Hepatocyte (in vitro differentiated cells): ENCODE results near the gene MAGEB17. TPM values are rescaled to one million over a fixed set of nuclear protein-coding genes. Genes with fewer than 3 reads are reported as not detected.

Experiments
- DNase-seq: peaks from one replicate; pipeline ENCODE4 v3.0.0-alpha.2; 2016; ENCODE audit warnings: low spot score
- H2AFZ ChIP-seq: fragments of 200-600 bp; sonication (generic); 2 replicates; pipeline ENCODE4 v1.6.0; 2016; ENCODE audit warnings: antibody characterized with exemption, mild to moderate bottlenecking
- H3K27ac ChIP-seq: fragments of 200-600 bp; sonication (generic); 2 replicates; pipeline ENCODE4 v1.5.1; 2016; ENCODE audit warnings: mild to moderate bottlenecking
- H3K27me3 ChIP-seq: fragments of 200-600 bp; sonication (generic); 2 replicates; pipeline ENCODE4 v1.6.1; 2016
- H3K36me3 ChIP-seq: fragments of 200-600 bp; sonication (generic); replicated peaks from 2 replicates; pipeline ENCODE4 v1.5.1; 2016; ENCODE audit warnings: low read depth; ENCODE audit not compliant: insufficient read depth
- H3K4me1 ChIP-seq: fragments of 200-600 bp; sonication (generic); 2 replicates; pipeline ENCODE4 v1.5.1; 2016; ENCODE audit warnings: mild to moderate bottlenecking, moderate library complexity; ENCODE audit not compliant: insufficient read depth
- H3K4me2 ChIP-seq: fragments of 200-600 bp; sonication (generic); 2 replicates; pipeline ENCODE4 v1.6.0; 2016
- H3K4me3 ChIP-seq: fragments of 200-600 bp; sonication (generic); 2 replicates; pipeline ENCODE4 v1.5.1; 2016; ENCODE audit warnings: mild to moderate bottlenecking
- H3K79me2 ChIP-seq: fragments of 200-600 bp; sonication (generic); 2 replicates; pipeline ENCODE4 v1.6.0; 2017; ENCODE audit warnings: mild to moderate bottlenecking
- H3K9me2 ChIP-seq: fragments of 200-600 bp; sonication (generic); replicated peaks from 2 replicates; pipeline ENCODE4 v1.6.0; 2017; ENCODE audit warnings: mild to moderate bottlenecking; ENCODE audit not compliant: insufficient read depth
- H3K9me3 ChIP-seq: fragments of 200-600 bp; sonication (generic); 2 replicates; pipeline ENCODE4 v1.5.1; 2016; ENCODE audit warnings: low read depth, mild to moderate bottlenecking
- H4K20me1 ChIP-seq: fragments of 200-600 bp; sonication (generic); 2 replicates; pipeline ENCODE4 v1.6.0; 2016; ENCODE audit warnings: mild to moderate bottlenecking; ENCODE audit not compliant: insufficient read depth, poor library complexity, severe bottlenecking
- EZH2 ChIP-seq: fragments of 200-600 bp; sonication (generic); IDR thresholded peaks from 2 replicates; pipeline ENCODE4 v1.6.1; 2016; ENCODE audit warnings: antibody characterized with exemption, mild to moderate bottlenecking, borderline replicate concordance
- EZH2phosphoT487 ChIP-seq: fragments of 200-600 bp; sonication (generic); IDR thresholded peaks from one replicate; pipeline ENCODE4 v1.6.1; 2018; ENCODE audit warnings: antibody characterized with exemption, mild to moderate bottlenecking, low read depth, moderate library complexity; ENCODE audit not compliant: unreplicated experiment, severe bottlenecking
- WGBS: methylation state at CpG from one replicate; pipeline ENCODE4 v1.1.6; 2016; ENCODE audit warnings: low lambda C conversion rate; ENCODE audit errors: missing lambda C conversion rate; 5-methylcytosine and 5-hydroxymethylcytosine counted together
- polyA plus RNA-seq: library from polyadenylated mRNA; unstranded; fragments of >200 nt; fragmentation: Nextera tagmentation; extraction: Ambion mirVana; gene quantifications from 2 replicates; pipeline ENCODE4 v1.2.1, GENCODE V29; 2016
- total RNA-seq: library from RNA; depleted of rRNA; stranded (reverse); fragments of >200 nt; gene quantifications from 2 replicates; pipeline ENCODE4 v1.2.3, GENCODE V29; 2014
- TF ChIP-seq, protein P1 (sequence below): fragments of 200-600 bp; sonication (generic); IDR thresholded peaks from 2 replicates; pipeline ENCODE4 v1.5.1; 2016; ENCODE audit warnings: antibody characterized with exemption, mild to moderate bottlenecking; ENCODE audit not compliant: poor library complexity

MAGEB17 gene
- total and polyA plus RNA-seq, 2 experiments from 2014 or later: 0.20 TPM; not detected in 1

DNA sequence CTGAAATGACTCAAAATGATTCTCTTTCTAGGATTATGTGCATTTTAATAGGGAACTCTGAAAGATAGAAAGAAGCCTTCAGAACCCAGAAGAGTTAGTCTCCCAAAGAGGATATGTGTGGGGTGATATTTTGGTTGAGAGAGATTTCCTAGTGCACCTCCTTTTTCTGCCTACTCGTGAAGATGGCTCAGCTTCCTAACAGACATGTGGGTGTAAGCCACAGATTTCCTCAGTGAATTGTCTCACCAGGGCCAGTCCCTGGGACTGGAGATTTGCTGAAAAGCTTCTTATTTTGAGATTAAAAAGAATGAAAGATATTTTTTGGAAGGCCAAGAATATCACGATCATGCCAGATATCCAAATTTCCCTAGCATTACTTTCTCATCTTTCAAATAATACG, 42.8 kb downstream of the MAGEB17 start:
- TF ChIP-seq EZH2: no peak
- TF ChIP-seq EZH2phosphoT487: no peak
- TF ChIP-seq, protein P1, sequence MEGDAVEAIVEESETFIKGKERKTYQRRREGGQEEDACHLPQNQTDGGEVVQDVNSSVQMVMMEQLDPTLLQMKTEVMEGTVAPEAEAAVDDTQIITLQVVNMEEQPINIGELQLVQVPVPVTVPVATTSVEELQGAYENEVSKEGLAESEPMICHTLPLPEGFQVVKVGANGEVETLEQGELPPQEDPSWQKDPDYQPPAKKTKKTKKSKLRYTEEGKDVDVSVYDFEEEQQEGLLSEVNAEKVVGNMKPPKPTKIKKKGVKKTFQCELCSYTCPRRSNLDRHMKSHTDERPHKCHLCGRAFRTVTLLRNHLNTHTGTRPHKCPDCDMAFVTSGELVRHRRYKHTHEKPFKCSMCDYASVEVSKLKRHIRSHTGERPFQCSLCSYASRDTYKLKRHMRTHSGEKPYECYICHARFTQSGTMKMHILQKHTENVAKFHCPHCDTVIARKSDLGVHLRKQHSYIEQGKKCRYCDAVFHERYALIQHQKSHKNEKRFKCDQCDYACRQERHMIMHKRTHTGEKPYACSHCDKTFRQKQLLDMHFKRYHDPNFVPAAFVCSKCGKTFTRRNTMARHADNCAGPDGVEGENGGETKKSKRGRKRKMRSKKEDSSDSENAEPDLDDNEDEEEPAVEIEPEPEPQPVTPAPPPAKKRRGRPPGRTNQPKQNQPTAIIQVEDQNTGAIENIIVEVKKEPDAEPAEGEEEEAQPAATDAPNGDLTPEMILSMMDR: no peak
- no peak overlapping the region for H3K27ac ChIP-seq
- WGBS: 92% methylated on average over 3 of the region's 3 CpGs

DNA sequence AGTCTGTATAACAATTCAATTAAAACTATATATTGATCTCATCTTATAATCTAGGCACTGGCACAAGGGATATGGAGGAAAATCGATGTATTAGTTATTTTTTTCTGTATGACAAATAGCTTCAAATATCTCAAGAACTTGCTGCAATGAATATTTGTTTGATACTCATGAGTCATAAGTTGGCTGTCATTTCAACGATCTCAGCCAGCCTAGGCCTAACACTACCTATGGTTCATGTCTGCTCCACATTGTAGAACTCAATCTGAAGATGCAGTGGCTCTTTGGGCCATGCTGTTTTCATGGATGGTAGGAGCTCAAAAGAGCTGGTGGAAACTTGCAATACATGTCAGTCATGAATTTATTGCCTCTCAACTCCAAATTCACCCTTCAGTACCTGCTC, 44.7 kb downstream of the MAGEB17 start:
- Histone ChIP-seq H3K27me3 (no peaks in the 10 kb centered on the region), H4K20me1 (no peaks in the 10 kb centered on the region), H3K79me2 (no peaks in the 10 kb centered on the region), H3K27ac (no peak overlapping the region), H3K9me3 (no peaks in the 10 kb centered on the region), H3K9me2 (no peaks in the 10 kb centered on the region), H3K4me3 (no peak overlapping the region), H3K36me3 (no peaks in the 10 kb centered on the region), H3K4me2 (no peak overlapping the region), H3K4me1 (no peaks in the 10 kb centered on the region), H2AFZ (no peak overlapping the region)
- TF ChIP-seq, protein P1: no peak
- TF ChIP-seq EZH2: no peak
- no peak for TF ChIP-seq EZH2phosphoT487
- WGBS: 89% methylated on average over 2 of the region's 2 CpGs
- no peak for DNase-seq

More for the DNA sequence above, 42.8 kb downstream of the MAGEB17 start:
- Histone ChIP-seq H4K20me1 (no peaks in the 10 kb centered on the region), H3K4me2 (no peak overlapping the region), H3K27me3 (no peaks in the 10 kb centered on the region), H3K9me2 (no peaks in the 10 kb centered on the region), H3K79me2 (no peaks in the 10 kb centered on the region), H3K9me3 (no peaks in the 10 kb centered on the region), H3K36me3 (no peaks in the 10 kb centered on the region), H3K4me3 (no peak overlapping the region), H2AFZ (no peak overlapping the region), H3K4me1 (no peaks in the 10 kb centered on the region)
- DNase-seq: no peak

DNA sequence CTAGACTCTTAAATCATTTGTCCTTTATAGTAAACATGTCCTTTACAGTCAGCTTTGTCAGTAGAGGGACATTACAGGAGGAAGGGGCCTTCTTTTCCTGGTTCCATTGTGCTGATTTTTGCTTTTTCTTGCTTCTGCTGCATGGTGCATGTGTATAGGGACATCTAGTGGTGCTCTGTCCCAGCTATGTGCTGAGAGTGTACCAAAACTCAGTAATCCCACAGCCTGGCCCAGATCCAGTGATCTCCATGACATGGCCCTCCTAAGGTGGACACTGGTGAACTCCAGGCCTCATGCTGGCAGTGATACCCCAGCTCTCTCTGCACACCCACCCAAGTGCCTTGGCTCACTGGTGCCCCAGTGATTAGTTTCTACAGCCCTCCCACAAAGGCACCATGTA, 45.2 kb downstream of the MAGEB17 start:
- Histone ChIP-seq H3K9me3 (no peaks in the 10 kb centered on the region), H2AFZ (no peak overlapping the region), H3K36me3 (no peaks in the 10 kb centered on the region), H3K4me2 (no peak overlapping the region), H3K9me2 (no peaks in the 10 kb centered on the region), H3K4me3 (no peak overlapping the region), H3K79me2 (no peaks in the 10 kb centered on the region), H3K27ac (no peak overlapping the region), H4K20me1 (no peaks in the 10 kb centered on the region), H3K4me1 (no peaks in the 10 kb centered on the region), H3K27me3 (no peaks in the 10 kb centered on the region)
- no peak for TF ChIP-seq EZH2phosphoT487
- no peak for TF ChIP-seq EZH2
- TF ChIP-seq, protein P1: peak; percentile 28
- DNase-seq: peak; percentile 13

DNA sequence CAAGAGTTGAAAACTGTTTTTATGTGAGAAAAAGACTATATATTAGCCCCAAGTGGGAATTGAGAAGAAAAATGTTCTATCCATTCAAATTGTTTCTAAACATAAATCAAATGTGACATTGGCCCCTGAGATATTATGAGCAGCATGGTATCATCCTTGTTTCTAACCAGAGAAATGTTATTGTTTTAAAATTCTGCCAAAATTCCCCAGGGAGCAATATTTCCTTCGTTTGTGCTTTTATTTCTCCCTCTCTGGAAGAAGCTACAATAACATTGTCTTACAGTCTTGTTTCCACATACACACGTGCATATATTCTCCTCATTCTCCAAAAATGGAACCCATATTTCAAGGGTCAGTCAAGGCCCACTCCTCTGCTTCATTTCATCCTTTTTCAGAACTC, 46.7 kb downstream of the MAGEB17 start:
- H3K4me3 ChIP-seq: no peak overlapping the region
- no peaks in the 10 kb centered on the region for H3K27me3 ChIP-seq
- no peak for DNase-seq
- H3K9me2 ChIP-seq: no peaks in the 10 kb centered on the region
- H3K79me2 ChIP-seq: no peaks in the 10 kb centered on the region
- no peaks in the 10 kb centered on the region for H3K4me1 ChIP-seq
- no peaks in the 10 kb centered on the region for H3K36me3 ChIP-seq
- no peaks in the 10 kb centered on the region for H3K9me3 ChIP-seq
- no peaks in the 10 kb centered on the region for H4K20me1 ChIP-seq
- TF ChIP-seq EZH2phosphoT487 (no peak), EZH2 (no peak)
- TF ChIP-seq, protein P1: no peak
- H3K4me2 ChIP-seq: no peak overlapping the region
- H3K27ac ChIP-seq: no peak overlapping the region
- no peak overlapping the region for H2AFZ ChIP-seq
- WGBS: 71% methylated on average over 2 of the region's 2 CpGs
